ENCODE data around the gene GPR61.

GPR61 gene

GRCh38 chr1:109514846-109515245 is 24.8 kb upstream of the GPR61 start:
- no peaks in the 10 kb centered on the region for H3K27me3 ChIP-seq (ENCODE audit: control insufficient read depth, insufficient read depth, low read length)
- H2AFZ ChIP-seq, result no peak overlapping the region
- no peaks in the 10 kb centered on the region for H3K79me2 ChIP-seq
- H3K4me3 ChIP-seq (ENCODE audit: low read depth, low read length), result no peak overlapping the region
- no peaks in the 10 kb centered on the region for H3K36me3 ChIP-seq (ENCODE audit: control insufficient read depth, insufficient read depth, low read length)
- H3K4me2 ChIP-seq (ENCODE audit: low read length), result no peak overlapping the region
- H3K4me1 ChIP-seq, result no peaks in the 10 kb centered on the region
- H3K9ac ChIP-seq, result no peak overlapping the region
- no peak for TF ChIP-seq CTCF (IDR thresholded peaks at IDR 0.05)
- no peaks in the 10 kb centered on the region for H3K9me3 ChIP-seq (ENCODE audit: control insufficient read depth, low read length)
- H3K27ac ChIP-seq, result no peak overlapping the region

- no peak overlapping the region for H2AFZ ChIP-seq
- H3K36me3 ChIP-seq (ENCODE audit: control insufficient read depth, insufficient read depth, low read length), result no peaks in the 10 kb centered on the region
- no peaks in the 10 kb centered on the region for H3K27me3 ChIP-seq (ENCODE audit: control insufficient read depth, insufficient read depth, low read length)
- H3K9me3 ChIP-seq (ENCODE audit: control insufficient read depth, low read length), result no peaks in the 10 kb centered on the region
- no peak for TF ChIP-seq CTCF (IDR thresholded peaks at IDR 0.05)
- no peaks in the 10 kb centered on the region for H3K4me1 ChIP-seq
- no peak overlapping the region for H3K9ac ChIP-seq
- H3K4me2 ChIP-seq (ENCODE audit: low read length), result no peak overlapping the region
- H3K79me2 ChIP-seq, result no peaks in the 10 kb centered on the region
- no peak overlapping the region for H3K4me3 ChIP-seq (ENCODE audit: low read depth, low read length)
- no peak overlapping the region for H3K27ac ChIP-seq
These were observed 22.8 kb upstream of the GPR61 start for GRCh38 chr1:109516872-109517271.

DNA sequence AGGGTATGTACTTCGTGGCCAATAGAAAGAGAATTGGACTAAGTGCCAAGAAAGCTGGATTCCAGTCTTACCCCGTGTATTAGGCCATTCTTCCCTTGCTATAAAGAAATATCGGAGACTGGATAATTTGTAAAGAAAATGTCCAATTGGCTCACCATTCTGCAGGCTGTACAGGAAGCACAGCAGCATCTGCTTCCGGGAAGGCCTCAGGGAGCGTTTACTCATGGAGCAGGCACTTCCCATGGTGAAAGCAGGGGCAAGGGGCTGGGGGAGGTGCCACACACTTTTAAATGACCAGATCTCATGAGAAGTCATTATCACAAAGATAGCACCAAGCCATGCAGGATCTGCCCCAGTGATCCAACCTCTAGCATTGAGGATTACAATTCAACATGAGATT is 22.3 kb upstream of the GPR61 start:
- Histone ChIP-seq H2AFZ (no peak overlapping the region), H3K27me3 (ENCODE audit: control insufficient read depth, insufficient read depth, low read length) (no peaks in the 10 kb centered on the region), H3K79me2 (no peaks in the 10 kb centered on the region), H3K4me2 (ENCODE audit: low read length) (no peak overlapping the region), H3K4me3 (ENCODE audit: low read depth, low read length) (no peak overlapping the region), H3K9me3 (ENCODE audit: control insufficient read depth, low read length) (no peaks in the 10 kb centered on the region), H3K4me1 (no peaks in the 10 kb centered on the region), H3K27ac (no peak overlapping the region), H3K9ac (no peak overlapping the region), H3K36me3 (ENCODE audit: control insufficient read depth, insufficient read depth, low read length) (no peaks in the 10 kb centered on the region)
- TF ChIP-seq CTCF (IDR thresholded peaks at IDR 0.05), result no peak

DNA sequence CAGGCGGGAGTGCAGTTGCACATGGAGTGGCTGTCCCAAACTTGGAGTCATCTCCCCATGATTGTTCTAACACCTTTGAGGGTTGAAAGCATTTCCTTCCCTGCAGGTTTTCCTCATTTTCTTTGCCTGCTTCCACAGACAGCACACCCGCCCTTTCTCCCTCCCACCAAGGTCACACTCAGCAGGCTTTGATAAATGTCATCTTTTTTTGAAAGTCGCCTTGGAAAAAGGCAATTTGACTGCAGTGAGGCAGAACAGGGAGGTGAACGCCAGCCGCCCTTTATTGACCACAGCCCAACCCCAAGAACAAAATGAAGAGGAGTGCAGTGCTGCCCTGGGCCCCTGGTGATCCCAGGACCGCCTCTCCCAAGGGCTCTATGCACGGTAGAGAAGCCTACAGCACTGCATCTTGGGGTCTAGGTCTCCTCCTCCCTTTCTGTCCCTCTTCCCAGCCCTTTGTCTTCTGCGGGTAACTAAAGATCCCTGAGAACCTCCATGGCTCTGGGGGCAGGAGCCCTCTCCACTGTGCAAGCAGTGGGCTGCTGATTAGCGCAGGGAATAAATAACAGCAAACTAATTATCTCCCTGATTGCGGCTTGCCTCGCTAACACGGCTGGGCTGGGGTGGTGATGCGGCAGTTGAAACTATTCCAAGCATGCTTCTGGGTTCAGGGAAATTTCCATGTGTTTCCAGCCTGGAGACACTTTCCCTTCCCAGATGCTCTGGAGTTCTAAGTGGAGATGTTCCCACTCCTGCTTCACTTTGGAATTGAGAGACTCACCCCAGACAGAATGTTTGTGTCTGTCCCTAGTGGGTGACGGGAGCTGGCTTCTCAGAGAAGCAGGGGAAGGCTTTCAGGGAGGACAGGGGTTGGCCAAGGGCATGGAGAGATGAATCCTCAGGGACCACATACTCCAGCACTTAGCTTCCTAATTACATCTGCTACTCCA is 18.4 kb upstream of the GPR61 start:
- H2AFZ ChIP-seq, result no peak overlapping the region
- H3K9ac ChIP-seq, result no peak overlapping the region
- H3K9me3 ChIP-seq (ENCODE audit: control insufficient read depth, low read length), result no peaks in the 10 kb centered on the region
- no peaks in the 10 kb centered on the region for H3K79me2 ChIP-seq
- no peaks in the 10 kb centered on the region for H3K27me3 ChIP-seq (ENCODE audit: control insufficient read depth, insufficient read depth, low read length)
- H3K27ac ChIP-seq, result no peak overlapping the region
- TF ChIP-seq CTCF (IDR thresholded peaks at IDR 0.05), result no peak
- H3K4me1 ChIP-seq, result no peaks in the 10 kb centered on the region
- H3K4me2 ChIP-seq (ENCODE audit: low read length), result no peak overlapping the region
- H3K36me3 ChIP-seq (ENCODE audit: control insufficient read depth, insufficient read depth, low read length), result no peaks in the 10 kb centered on the region
- H3K4me3 ChIP-seq (ENCODE audit: low read depth, low read length), result no peak overlapping the region

GRCh38 chr1:109522026-109522425 is 17.6 kb upstream of the GPR61 start:
- no peaks in the 10 kb centered on the region for H3K4me1 ChIP-seq

More at GRCh38 chr1:109522026-109522425, 17.6 kb upstream of the GPR61 start:
- no peak for TF ChIP-seq CTCF (IDR thresholded peaks at IDR 0.05)
- H3K9me3 ChIP-seq (ENCODE audit: control insufficient read depth, low read length), result no peaks in the 10 kb centered on the region
- H3K36me3 ChIP-seq (ENCODE audit: control insufficient read depth, insufficient read depth, low read length), result no peaks in the 10 kb centered on the region
- H3K79me2 ChIP-seq, result no peaks in the 10 kb centered on the region
- no peak overlapping the region for H3K9ac ChIP-seq
- no peak overlapping the region for H3K4me3 ChIP-seq (ENCODE audit: low read depth, low read length)
- no peaks in the 10 kb centered on the region for H3K27me3 ChIP-seq (ENCODE audit: control insufficient read depth, insufficient read depth, low read length)
- H3K27ac ChIP-seq, result no peak overlapping the region
- no peak overlapping the region for H3K4me2 ChIP-seq (ENCODE audit: low read length)
- H2AFZ ChIP-seq, result no peak overlapping the region

Data from parathyroid adenoma (tissue), 2 donors.